Activated naive CD8-positive, alpha-beta T cell treated with anti-CD3 and anti-CD28 coated beads, Interleukin-2, amount 10 ng/mL, durations not matched to agents 7 days and 5 days (primary cell): ENCODE measurements around the gene TRAK1. TPM values are rescaled to one million over a fixed set of nuclear protein-coding genes. Genes with fewer than 3 reads are reported as not detected.

Experiments
- ATAC-seq: fragments of 150-1000 bp; cut with Tn5 transposase; one replicate; pipeline ENCODE4 v1.10.0; 2021; ENCODE audit warnings: low read depth, moderate library complexity
- POLR2A ChIA-PET: fragments of 350-600 bp; sonication (Branson Sonifier 250); formaldehyde crosslinking; loops from one replicate; lab custom pipeline; 2021; ENCODE audit warnings: antibody characterized with exemption; lab: Charles Lee
- DNase-seq: peaks from one replicate; pipeline ENCODE4 v3.0.0; 2021
- H3K27ac Mint-ChIP-seq: one replicate; pipeline ENCODE4 v1.8.0; 2022; ENCODE audit warnings: mild to moderate bottlenecking, mixed read lengths
- H3K27me3 Mint-ChIP-seq: one replicate; pipeline ENCODE4 v1.8.0; 2022; ENCODE audit warnings: mild to moderate bottlenecking, moderate library complexity, mixed read lengths
- H3K36me3 Mint-ChIP-seq: one replicate; pipeline ENCODE4 v1.8.0; 2021; ENCODE audit warnings: mild to moderate bottlenecking, mixed read lengths
- H3K4me1 Mint-ChIP-seq: one replicate; pipeline ENCODE4 v1.8.0; 2021; ENCODE audit warnings: mixed read lengths
- H3K4me3 Mint-ChIP-seq: one replicate; pipeline ENCODE4 v1.8.0; 2022; ENCODE audit warnings: mild to moderate bottlenecking, moderate library complexity, mixed read lengths
- H3K9me3 Mint-ChIP-seq: one replicate; pipeline ENCODE4 v1.8.0; 2021; ENCODE audit warnings: mixed read lengths
- total RNA-seq, 2 experiments: library from RNA; stranded (reverse); gene quantifications; one replicate each; pipeline ENCODE4 v1.2.3, GENCODE V29; 2021

TRAK1 gene
- total RNA-seq, 2 experiments from 2014 or later, result 32.7 to 33.9 TPM

DNA sequence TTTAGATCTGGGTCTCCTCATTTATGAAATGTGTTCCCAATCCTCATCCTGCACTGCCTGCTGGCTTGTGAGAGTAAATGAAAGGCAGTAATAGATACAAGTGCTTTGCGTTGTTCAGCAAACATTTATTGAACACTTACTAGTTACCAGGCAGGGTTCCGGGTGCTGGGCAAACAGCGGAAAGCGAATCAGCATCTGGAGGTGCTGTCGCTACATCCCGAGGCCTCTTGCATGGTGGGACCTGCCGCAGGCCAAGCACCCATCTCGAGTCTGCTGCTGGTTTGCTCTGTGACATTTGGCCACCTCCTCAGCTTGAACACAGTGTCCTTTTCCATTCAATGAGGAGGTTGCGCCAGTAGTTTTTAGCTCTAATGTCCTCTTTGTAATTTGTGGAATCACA lies 24.8 kb downstream of the TRAK1 start:
- Mint-ChIP-seq H3K27me3 (no peaks in the 10 kb centered on the region), H3K4me3 (no peak overlapping the region), H3K9me3 (no peaks in the 10 kb centered on the region), H3K36me3 (no peaks in the 10 kb centered on the region), H3K4me1 (peaks cover 15% of the 10 kb centered on the region), H3K27ac (no peak overlapping the region)
- POLR2A ChIA-PET, result interaction anchor here (0.6 kb wide), 1 partner anchor 1599 kb away, joined by 3 read pairs; no protein-coding TSS in a partner anchor
- ATAC-seq (no peak), DNase-seq (peak; percentile 7)

DNA sequence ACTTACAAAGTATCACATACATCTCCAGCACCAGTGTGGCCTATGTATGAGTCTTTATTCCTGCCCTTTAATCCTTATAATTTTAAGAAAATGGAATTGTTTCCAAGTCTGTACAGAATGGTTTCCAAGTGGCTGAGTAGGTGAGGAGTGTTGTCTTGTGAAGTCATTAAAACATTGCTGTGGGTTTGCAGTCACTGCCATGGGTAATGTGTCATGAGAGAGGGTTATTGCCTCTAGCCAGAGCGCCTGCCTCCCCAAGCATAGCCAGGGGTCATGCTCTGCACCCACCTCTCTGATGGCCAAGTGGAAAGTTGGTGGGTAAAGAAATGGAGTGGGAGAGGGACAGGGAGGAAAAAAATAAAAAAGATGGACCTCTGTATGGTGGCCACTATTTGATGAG lies 25.3 kb downstream of the TRAK1 start:
- no peak overlapping the region for H3K27ac Mint-ChIP-seq
- no peak for ATAC-seq

DNA sequence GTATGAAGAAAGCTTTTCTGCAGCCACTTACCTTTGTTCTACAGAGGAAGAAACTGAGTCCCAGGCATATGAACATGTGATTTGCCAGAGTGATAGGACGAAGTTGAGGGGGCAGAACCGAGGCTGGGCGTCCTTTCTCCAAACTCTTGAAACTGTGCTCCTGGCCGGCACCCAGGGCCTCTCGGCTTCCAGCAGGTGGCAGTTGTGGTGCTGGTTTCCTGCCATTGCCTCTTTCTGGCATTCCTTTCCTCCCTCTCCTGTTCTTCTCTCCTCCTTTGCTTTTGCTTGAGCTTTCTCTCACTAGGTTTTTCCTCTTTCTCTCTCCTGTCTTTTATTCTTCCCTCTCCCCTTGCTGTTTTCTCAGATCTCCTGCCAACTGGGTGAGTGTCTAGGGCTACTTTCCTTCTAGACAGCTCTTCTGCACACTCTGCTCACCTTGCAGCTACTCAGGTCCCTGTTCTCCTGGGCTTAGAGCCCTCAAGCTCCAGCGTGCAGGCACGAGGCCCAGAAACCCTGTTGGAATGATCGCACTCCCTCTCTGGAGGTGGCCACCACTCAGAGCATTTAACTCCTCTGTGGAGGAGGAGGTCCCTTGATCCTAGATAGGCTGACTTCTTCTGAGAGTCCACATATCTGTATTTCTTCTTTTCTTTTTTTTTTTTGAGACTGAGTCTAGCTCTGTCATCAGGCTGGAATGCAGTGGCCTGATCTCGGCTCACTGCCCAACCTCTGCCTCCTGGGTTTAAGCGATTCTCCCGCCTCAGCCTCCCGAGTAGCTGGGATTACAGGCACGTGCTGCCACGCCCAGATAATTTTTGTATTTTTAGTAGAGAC lies 26.2 kb downstream of the TRAK1 start:
- POLR2A ChIA-PET, result no interaction called here
- ATAC-seq, result no peak
- peak; percentile 28 for DNase-seq
- Mint-ChIP-seq H3K36me3 (no peaks in the 10 kb centered on the region), H3K4me1 (peaks cover 18% of the 10 kb centered on the region), H3K9me3 (no peaks in the 10 kb centered on the region), H3K4me3 (no peak overlapping the region), H3K27ac (no peak overlapping the region), H3K27me3 (no peaks in the 10 kb centered on the region)

More for the DNA sequence above, 25.3 kb downstream of the TRAK1 start:
- no peaks in the 10 kb centered on the region for H3K27me3 Mint-ChIP-seq
- POLR2A ChIA-PET, result interaction anchor here (0.6 kb wide), 1 partner anchor 1599 kb away, joined by 3 read pairs; no protein-coding TSS in a partner anchor
- H3K36me3 Mint-ChIP-seq, result no peaks in the 10 kb centered on the region
- peaks cover 16% of the 10 kb centered on the region for H3K4me1 Mint-ChIP-seq
- H3K9me3 Mint-ChIP-seq, result no peaks in the 10 kb centered on the region
- peak; percentile 3 for DNase-seq
- H3K4me3 Mint-ChIP-seq, result no peak overlapping the region

DNA sequence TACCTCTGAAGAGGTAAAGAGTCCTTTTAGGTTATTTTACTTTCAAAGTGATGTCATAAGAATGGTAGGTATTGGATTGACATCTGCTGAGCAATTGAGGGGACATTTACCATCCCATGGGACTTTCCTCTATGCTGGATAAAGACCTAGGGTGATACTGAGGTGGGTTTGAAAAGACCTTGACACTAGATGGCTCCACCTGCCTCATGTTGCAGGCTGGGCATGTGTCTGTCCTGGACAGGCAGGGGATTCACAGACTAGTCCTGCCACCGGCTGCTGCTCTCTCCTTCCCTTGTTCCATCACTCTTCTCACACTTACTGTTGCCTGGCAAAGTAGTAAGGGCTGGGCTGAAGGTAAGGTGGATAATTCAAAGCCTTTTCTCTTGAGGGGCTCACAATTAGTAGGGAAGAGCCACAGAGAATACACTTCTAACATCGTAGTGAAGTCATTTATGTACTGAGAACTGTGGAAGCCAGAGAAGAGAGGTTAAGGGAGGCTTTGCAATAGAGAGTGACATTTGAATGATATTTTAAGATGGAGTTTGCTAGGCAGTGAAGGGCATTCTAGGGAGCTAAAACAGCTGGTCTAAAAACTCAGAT lies 27.7 kb downstream of the TRAK1 start:
- no peaks in the 10 kb centered on the region for H3K27me3 Mint-ChIP-seq
- DNase-seq (no peak), ATAC-seq (peak; percentile 91)
- peaks cover 25% of the 10 kb centered on the region for H3K4me1 Mint-ChIP-seq
- POLR2A ChIA-PET, result interaction anchor here (0.9 kb wide), 1 partner anchor 72 kb away, joined by 4 read pairs; no protein-coding TSS in a partner anchor
- H3K27ac Mint-ChIP-seq, result peak overlapping the region; percentile 11
- H3K9me3 Mint-ChIP-seq, result no peaks in the 10 kb centered on the region
- H3K36me3 Mint-ChIP-seq, result no peaks in the 10 kb centered on the region
- H3K4me3 Mint-ChIP-seq, result no peak overlapping the region

DNA sequence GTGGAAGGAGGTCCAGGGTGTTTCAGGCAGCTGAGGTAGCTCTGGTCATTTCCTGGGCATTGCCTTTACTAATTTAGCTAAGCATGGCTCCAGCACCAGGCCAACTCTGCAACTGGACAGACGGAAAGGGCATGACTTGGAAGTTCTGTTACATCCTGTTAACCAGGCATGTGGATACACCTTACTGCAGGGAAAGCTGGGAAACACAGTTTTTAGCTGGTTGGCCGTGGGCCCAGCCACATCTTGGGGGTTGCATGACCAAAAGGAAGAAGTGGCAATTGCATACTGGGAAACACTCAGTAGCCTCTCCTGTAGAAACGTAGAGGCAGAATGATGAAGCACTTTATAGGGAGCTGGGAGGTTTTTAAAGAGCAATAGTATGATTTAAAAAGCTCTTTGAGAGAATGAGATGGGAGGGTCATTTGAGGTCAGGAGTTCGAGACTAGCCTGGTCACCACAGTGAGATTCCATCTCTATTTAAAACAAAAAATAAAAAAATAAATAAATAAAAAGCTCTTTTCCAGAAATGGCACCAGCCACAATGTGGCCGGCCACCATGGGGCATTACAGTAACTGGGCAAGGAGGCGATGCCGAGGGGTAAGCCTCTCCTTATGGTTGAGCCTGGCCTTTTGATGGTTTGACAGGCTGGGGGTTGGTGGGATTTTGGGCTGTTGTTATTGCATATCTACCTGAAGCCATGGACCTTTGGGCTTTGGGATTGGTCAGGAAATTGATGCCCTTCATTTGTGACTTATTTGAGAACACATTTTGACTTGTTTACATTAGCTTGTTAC lies 28.6 kb downstream of the TRAK1 start:
- POLR2A ChIA-PET, result interaction anchor here (0.9 kb wide), 1 partner anchor 71 kb away, joined by 4 read pairs; no protein-coding TSS in a partner anchor
- H3K4me1 Mint-ChIP-seq, result peaks cover 25% of the 10 kb centered on the region
- H3K36me3 Mint-ChIP-seq, result peaks cover 4% of the 10 kb centered on the region
- no peak for DNase-seq
- no peak for ATAC-seq
- no peaks in the 10 kb centered on the region for H3K27me3 Mint-ChIP-seq
- no peaks in the 10 kb centered on the region for H3K9me3 Mint-ChIP-seq
- no peak overlapping the region for H3K4me3 Mint-ChIP-seq
- H3K27ac Mint-ChIP-seq, result no peak overlapping the region

DNA sequence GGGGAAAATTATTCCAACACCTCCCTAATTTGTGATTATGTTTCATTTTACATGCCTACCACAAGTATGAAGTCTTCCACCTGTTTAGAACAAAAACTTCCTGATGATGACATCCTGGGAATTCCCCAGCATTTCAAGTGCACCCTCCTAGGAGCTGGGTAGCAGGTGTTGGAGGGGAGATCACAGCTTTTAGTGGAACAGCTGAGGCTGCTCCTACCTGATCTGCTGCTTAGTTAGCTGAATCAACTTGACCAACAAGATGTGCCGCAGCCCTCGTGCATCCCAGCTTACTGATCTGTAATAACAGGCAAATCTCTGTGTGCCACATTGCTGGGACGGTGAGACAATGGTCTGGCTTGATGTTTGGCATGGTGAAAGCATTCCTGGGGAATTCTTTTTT lies 29.7 kb downstream of the TRAK1 start:
- H3K9me3 Mint-ChIP-seq, result no peaks in the 10 kb centered on the region
- peaks cover 25% of the 10 kb centered on the region for H3K4me1 Mint-ChIP-seq
- POLR2A ChIA-PET, result interaction anchor here (0.8 kb wide), 1 partner anchor 50 kb away, joined by 3 read pairs; no protein-coding TSS in a partner anchor
- DNase-seq (no peak), ATAC-seq (no peak)
- H3K27me3 Mint-ChIP-seq, result no peaks in the 10 kb centered on the region
- H3K4me3 Mint-ChIP-seq, result no peak overlapping the region
- H3K27ac Mint-ChIP-seq, result no peak overlapping the region
- H3K36me3 Mint-ChIP-seq, result peaks cover 14% of the 10 kb centered on the region

DNA sequence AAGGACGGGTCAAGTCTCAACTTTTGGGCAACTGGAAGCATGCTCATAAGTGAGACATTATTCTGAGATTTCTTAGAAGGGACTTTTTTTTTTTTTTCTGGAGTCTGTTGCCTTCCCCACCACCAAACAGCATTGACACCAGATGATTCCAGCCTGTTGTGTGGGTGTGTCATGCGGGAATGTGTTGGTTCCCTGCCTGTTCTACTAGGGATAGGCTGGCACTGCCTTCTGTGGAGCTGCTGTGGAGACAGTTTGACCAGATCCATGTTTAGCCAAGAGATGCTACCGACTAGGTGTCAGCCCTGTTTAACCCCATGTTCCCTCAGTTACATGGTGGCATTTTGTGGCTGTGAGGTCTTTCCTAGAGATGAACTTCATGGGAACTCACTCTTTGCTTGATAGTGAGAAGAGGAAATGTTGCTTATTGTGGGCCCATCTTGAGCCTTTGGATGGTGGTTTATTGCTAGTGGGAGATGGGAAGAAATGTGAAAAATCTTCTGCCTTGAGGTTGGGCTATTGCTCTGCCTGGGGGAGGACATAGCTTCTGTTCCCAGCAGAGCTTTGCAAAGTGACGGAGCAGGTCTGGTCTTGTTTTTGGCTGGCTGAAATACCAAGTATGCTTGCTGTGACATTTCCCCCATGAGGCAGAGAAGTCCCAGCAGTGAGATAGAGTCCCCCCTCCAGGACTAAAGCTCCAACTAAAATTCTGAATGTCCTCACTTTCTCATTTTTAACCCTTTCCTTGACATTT lies 31.3 kb downstream of the TRAK1 start:
- peaks cover 27% of the 10 kb centered on the region for H3K4me1 Mint-ChIP-seq

DNA sequence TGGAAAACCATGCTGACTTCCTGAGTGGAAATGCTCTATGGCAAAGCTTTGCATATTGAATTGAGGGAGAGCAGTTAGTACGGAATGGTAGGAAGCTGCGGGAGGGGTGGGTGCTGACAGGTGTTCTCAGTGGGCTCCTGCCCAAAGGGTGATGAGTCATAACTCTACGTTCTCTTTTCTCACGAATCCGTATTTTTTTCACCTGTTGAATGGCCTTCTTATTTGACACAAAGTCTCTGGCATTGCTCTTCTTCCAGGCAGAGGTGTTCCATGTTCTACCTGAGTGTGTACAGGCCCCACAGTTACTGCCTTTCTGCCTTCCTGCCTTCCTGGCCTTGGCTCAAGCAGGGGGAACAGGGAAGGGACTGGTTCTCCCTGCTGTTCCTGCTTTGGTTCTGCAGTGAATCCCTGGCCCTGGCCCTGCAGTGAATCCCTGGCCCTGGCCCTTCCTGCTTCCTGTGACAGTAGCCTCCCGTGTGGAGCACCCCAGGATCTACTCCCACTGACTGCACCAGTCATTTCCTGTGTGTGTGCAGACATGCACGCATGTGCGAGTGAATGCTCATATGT lies 31.9 kb downstream of the TRAK1 start:
- ATAC-seq (no peak), DNase-seq (no peak)
- Mint-ChIP-seq H3K36me3 (peaks cover 17% of the 10 kb centered on the region), H3K9me3 (no peaks in the 10 kb centered on the region), H3K27ac (peak overlapping the region; percentile 39), H3K4me3 (no peak overlapping the region), H3K27me3 (no peaks in the 10 kb centered on the region), H3K4me1 (peaks cover 26% of the 10 kb centered on the region)
- POLR2A ChIA-PET, result interaction anchor here (1.1 kb wide), 1 partner anchor 95 kb away, joined by 3 read pairs; no protein-coding TSS in a partner anchor

More for the DNA sequence above, 31.3 kb downstream of the TRAK1 start:
- Mint-ChIP-seq H3K27ac (no peak overlapping the region), H3K4me3 (no peak overlapping the region), H3K9me3 (no peaks in the 10 kb centered on the region), H3K36me3 (peaks cover 17% of the 10 kb centered on the region), H3K27me3 (no peaks in the 10 kb centered on the region)
- POLR2A ChIA-PET, result interaction anchor here (1.1 kb wide), 1 partner anchor 96 kb away, joined by 3 read pairs; no protein-coding TSS in a partner anchor
- DNase-seq (no peak), ATAC-seq (no peak)

DNA sequence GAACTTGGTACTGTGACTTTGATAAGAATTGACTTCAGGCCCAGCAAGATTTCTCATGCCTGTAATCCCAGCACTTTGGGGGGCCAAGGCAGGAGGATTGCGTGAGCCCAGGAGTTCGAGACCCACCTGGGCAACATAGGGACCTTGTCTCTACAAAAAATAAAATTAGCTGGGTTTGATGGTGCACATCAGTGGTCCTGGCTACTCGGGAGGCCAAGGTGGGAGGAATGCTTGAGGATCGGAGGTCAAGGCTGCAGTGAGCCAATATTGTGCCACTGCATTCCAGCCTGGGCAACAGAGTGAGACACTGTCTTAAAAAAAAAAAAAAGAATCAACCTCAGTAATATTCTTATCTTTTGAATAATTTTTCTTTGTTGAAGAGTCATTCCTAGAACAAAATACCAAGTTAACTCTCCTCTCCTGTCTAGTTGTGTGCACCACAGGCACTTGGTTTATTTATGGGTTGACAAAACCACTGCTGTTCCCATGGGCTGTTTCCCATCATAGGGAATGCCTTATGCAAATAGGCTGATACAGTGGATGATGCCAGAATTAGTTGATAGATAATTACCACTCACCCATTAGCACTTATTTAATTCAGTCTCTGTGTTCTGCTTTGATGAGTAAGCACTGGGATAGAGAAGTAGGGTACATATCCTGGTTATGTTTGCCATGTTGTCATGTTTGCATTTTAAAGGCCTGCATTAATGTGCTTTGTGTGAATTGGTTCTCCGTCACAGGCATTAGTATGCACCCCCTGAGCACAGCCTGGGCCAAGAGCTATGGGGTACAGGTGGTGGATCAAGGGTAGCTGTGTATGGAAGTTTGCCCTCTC lies 32.9 kb downstream of the TRAK1 start:
- ATAC-seq, result no peak
- H3K36me3 Mint-ChIP-seq, result peaks cover 17% of the 10 kb centered on the region
- no peak overlapping the region for H3K4me3 Mint-ChIP-seq
- POLR2A ChIA-PET, result no interaction called here
- H3K9me3 Mint-ChIP-seq, result no peaks in the 10 kb centered on the region
- DNase-seq, result no peak
- peaks cover 21% of the 10 kb centered on the region for H3K4me1 Mint-ChIP-seq
- H3K27me3 Mint-ChIP-seq, result no peaks in the 10 kb centered on the region
- H3K27ac Mint-ChIP-seq, result no peak overlapping the region

DNA sequence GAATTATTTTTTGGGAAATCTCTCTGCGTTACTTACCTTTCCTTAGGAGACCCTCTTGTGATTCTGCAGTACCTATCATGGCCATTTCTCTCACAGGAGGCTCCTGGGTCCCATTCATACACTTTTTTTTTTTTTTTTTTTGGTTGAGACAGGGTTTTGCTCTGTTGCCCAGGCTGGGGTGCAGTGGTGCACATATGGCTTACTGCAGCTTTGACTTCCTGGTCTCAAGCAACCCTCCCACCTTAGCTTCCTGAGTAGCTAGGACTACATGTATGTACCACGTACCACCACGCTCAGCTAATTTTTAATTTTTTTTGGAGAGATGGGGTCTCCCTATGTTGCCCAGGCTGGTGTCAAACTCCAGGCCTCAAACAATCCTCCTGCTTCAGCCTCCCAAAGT lies 36.1 kb downstream of the TRAK1 start:
- DNase-seq, result no peak
- H3K4me3 Mint-ChIP-seq, result no peak overlapping the region
- H3K36me3 Mint-ChIP-seq, result peaks cover 17% of the 10 kb centered on the region
- ATAC-seq, result no peak
- H3K27me3 Mint-ChIP-seq, result no peaks in the 10 kb centered on the region
- POLR2A ChIA-PET, result interaction anchor here (1.0 kb wide), 1 partner anchor 53 kb away, joined by 4 read pairs; no protein-coding TSS in a partner anchor
- H3K27ac Mint-ChIP-seq, result no peak overlapping the region
- H3K4me1 Mint-ChIP-seq, result peaks cover 13% of the 10 kb centered on the region
- H3K9me3 Mint-ChIP-seq, result no peaks in the 10 kb centered on the region

DNA sequence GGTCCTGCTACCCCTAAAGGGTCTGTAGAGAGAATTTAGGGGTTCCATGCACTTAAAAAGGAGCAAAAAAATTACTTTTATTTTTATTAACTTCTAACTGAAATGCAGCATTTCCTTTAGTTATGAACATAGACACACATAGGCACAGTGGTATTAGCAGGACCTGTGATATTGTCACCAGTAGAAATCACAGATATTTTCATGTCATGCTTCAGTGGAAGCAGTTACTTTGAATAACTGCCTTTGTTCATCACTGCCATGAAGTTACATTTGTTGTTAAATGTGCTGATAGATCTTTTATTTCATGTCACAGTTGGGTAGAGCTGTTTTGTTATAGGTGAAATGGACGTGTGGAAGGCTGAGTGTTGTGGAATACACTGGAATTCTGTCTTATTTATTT lies 37.4 kb downstream of the TRAK1 start:
- peaks cover 17% of the 10 kb centered on the region for H3K36me3 Mint-ChIP-seq
- ATAC-seq (no peak), DNase-seq (no peak)
- H3K9me3 Mint-ChIP-seq, result no peaks in the 10 kb centered on the region
- no peak overlapping the region for H3K4me3 Mint-ChIP-seq
- POLR2A ChIA-PET, result no interaction called here
- H3K27me3 Mint-ChIP-seq, result no peaks in the 10 kb centered on the region
- peak overlapping the region; percentile 19 for H3K27ac Mint-ChIP-seq
- H3K4me1 Mint-ChIP-seq, result peaks cover 3% of the 10 kb centered on the region
